Heart left ventricle (tissue), 16 donors: ENCODE measurements around the gene PRG2. TPM values are rescaled to one million over a fixed set of nuclear protein-coding genes. Genes with fewer than 3 reads are reported as not detected.

Experiments used
- ATAC-seq, 4 donors: fragments of 200-7000 bp; cut with Tn5 transposase; one replicate each; pipeline ENCODE4 v1.9.1; 2020 to 2022; ENCODE audit warnings: moderate library complexity in 4 of 4, mild to moderate bottlenecking in 3 of 4, moderate number of reproducible peaks in 1 of 4
- DNase-seq, 5 donors: peaks; one replicate each; pipeline ENCODE4 v3.0.0-alpha.2; 2020
- H3K27ac ChIP-seq, 12 donors: fragments of 200-600 bp; sonication (generic) in 4 of 12; one replicate each; pipeline versions ENCODE4 v1.5.0 to v1.8.0; 2016 to 2022; ENCODE audit warnings: mild to moderate bottlenecking in 2 of 12
- H3K27me3 ChIP-seq, 9 donors: fragments of 200-600 bp; sonication (generic) in 2 of 9; one replicate each; pipeline versions ENCODE4 v1.5.1 to v1.8.0; 2016 to 2022; ENCODE audit warnings: mild to moderate bottlenecking in 3 of 9
- H3K36me3 ChIP-seq, 9 donors: fragments of 200-600 bp; sonication (generic) in 2 of 9; one replicate each; pipeline versions ENCODE4 v1.5.0 to v1.8.0; 2018 to 2022; ENCODE audit warnings: mild to moderate bottlenecking in 2 of 9
- H3K4me1 ChIP-seq, 12 donors: fragments of 200-600 bp; sonication (generic) in 4 of 12; one replicate each; pipeline versions ENCODE4 v1.5.0 to v1.8.0; 2016 to 2022; ENCODE audit warnings: mild to moderate bottlenecking in 3 of 12
- H3K4me3 ChIP-seq, 12 donors: fragments of 200-600 bp; sonication (generic) in 4 of 12; one replicate each; pipeline versions ENCODE4 v1.5.0 to v1.8.0; 2017 to 2022; ENCODE audit warnings: mild to moderate bottlenecking in 9 of 12, moderate library complexity in 4 of 12
- H3K9me3 ChIP-seq, 12 donors: fragments of 200-600 bp; sonication (generic) in 4 of 12; one replicate each; pipeline versions ENCODE4 v1.5.0 to v1.8.0; 2016 to 2022; ENCODE audit warnings: mild to moderate bottlenecking in 1 of 12
- POLR2A ChIP-seq, 2 donors: fragments of 450-650 bp; IDR thresholded peaks; one replicate each; pipeline ENCODE4 v1.6.1; 2017; ENCODE audit warnings: antibody characterized with exemption in 2 of 2, mild to moderate bottlenecking in 2 of 2, moderate library complexity in 2 of 2
- WGBS, 4 donors: extraction: QIAGEN DNeasy Blood & Tissue Kit in 2 of 4; methylation state at CpG; one replicate each; pipeline versions ENCODE4 v1.1.5 to v1.1.7; 2013 to 2018; 5-methylcytosine and 5-hydroxymethylcytosine counted together
- intact Hi-C, 10 donors: fragments of 100-400 bp; cut with DNase I; formaldehyde crosslinking; loops; one replicate each; pipeline versions ENCODE4 v1.11.1 to v1.14.2; 2022
- polyA plus RNA-seq, 2 donors: library from polyadenylated mRNA; stranded (reverse); fragments of 200-250 nt; gene quantifications; one replicate each; pipeline ENCODE4 v1.2.3, GENCODE V29; 2013
- total RNA-seq, 9 donors: library from RNA; depleted of rRNA in 2 of 9; stranded (reverse); fragments of >200 nt in 2 of 9; fragmentation: NEBNext Ultra II Directional in 3 of 9; extraction: Animal tissue kit (Norgen Biotek cat#: 25700) in 3 of 9; gene quantifications; one replicate each; pipeline versions ENCODE4 v1.1.0 to v1.2.4, GENCODE V29; 2016 to 2023
- TF ChIP-seq, protein P1 (sequence below), 12 donors: fragments of 200-600 bp; sonication (generic) in 4 of 12; IDR thresholded peaks; one replicate each; pipeline versions ENCODE4 v1.5.0 to v1.8.0; 2018 to 2022; ENCODE audit warnings: antibody characterized with exemption in 12 of 12, mild to moderate bottlenecking in 5 of 12
- donor health status: ischemic (EF 13 %, LVEDD 7.1; RV severe dilation, severe dysfunction).
- donor health status: healthy with polysubstance abuse.
- donor health status: DM: no; HTN: yes; CAD: no.
- donor health status: DM: no; HTN: no; CAD: no.
- donor health status: ischemic (EF 25% LVEDD 6.9; RV normal size, moderate dysfunction).
- donor health status: ischemic (EF 25% LVEDD 5.7; RV mildly dilated, moderate dysfunction).
- donor health status: healthy.
- donor health status: DM: yes; HTN: yes; CAD: no.
- donor health status: ischemic (EF 35%, LVEDD 5.7; RV mildly dilated, moderate dysfunction).
- donor health status: nonischemic (EF 11% LVEDD 7.7; RV severe dilation, severe dysfunction).
- donor health status: DM: yes; HTN: yes; CAD: no.
- donor health status: PGD.
- donor health status: ischemic (EF 29% LVEDD 5.4; RV normal size, mild dysfunction).
- donor health status: nonischemic (EF 23%, LVEDD 6.1; RV moderate dilation, normal function).

The PRG2 gene
- total and polyA plus RNA-seq, 11 donors = 0.04 to 0.27 (median 0.20) TPM; not detected in 6

DNA sequence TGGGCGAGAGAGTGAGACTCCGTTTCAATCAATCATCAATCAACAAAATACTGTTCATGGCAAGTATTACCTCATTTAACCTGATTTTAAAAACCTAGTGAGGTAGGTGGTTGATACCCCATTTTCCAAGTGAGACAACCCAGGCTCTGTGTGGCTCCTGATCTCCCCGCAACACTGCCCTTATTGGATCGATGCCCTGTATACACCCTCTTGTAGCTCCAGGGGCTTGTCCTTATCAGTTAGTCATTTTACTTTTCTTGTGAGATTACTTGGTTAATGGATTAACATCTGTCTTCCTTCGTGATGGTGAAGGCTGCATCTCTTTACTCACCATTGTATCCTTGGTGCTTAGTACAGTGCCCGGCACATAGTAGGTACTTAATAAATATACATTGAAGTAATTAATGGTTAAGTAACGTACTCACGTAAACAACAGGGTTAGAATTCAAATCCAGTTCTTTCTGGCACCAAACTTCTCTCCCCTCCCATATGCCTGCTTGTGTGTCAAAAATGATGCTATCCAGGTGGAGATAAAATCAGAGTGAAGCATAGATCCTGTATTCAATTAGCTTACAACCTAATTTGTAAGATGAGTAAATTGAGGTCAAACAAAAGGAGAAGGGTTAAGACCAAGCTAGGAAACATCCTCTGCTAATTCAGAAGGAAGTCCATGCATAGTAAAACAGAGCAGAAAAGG lies 1.8 kb upstream of the PRG2 start:
- H3K27ac ChIP-seq = no peak overlapping the region
- no peak for TF ChIP-seq POLR2A (IDR thresholded peaks at IDR 0.05)
- TF ChIP-seq, protein P1, sequence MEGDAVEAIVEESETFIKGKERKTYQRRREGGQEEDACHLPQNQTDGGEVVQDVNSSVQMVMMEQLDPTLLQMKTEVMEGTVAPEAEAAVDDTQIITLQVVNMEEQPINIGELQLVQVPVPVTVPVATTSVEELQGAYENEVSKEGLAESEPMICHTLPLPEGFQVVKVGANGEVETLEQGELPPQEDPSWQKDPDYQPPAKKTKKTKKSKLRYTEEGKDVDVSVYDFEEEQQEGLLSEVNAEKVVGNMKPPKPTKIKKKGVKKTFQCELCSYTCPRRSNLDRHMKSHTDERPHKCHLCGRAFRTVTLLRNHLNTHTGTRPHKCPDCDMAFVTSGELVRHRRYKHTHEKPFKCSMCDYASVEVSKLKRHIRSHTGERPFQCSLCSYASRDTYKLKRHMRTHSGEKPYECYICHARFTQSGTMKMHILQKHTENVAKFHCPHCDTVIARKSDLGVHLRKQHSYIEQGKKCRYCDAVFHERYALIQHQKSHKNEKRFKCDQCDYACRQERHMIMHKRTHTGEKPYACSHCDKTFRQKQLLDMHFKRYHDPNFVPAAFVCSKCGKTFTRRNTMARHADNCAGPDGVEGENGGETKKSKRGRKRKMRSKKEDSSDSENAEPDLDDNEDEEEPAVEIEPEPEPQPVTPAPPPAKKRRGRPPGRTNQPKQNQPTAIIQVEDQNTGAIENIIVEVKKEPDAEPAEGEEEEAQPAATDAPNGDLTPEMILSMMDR (IDR thresholded peaks at IDR 0.05) = no peak
- H3K27me3 ChIP-seq = peaks cover 0 to 6% (median 0%) of the 10 kb centered on the region in 9 donors
- peaks cover 0 to 2% (median 0%) of the 10 kb centered on the region in 12 donors for H3K4me1 ChIP-seq
- no peak overlapping the region for H3K4me3 ChIP-seq
- WGBS, 4 donors = 78 to 91% (median 85%) methylated on average over 8 of the region's 8 CpGs
- no peaks in the 10 kb centered on the region for H3K9me3 ChIP-seq
- DNase-seq = no peak
- H3K36me3 ChIP-seq = no peaks in the 10 kb centered on the region
- no peak for ATAC-seq
- intact Hi-C loops = no loop called here

DNA sequence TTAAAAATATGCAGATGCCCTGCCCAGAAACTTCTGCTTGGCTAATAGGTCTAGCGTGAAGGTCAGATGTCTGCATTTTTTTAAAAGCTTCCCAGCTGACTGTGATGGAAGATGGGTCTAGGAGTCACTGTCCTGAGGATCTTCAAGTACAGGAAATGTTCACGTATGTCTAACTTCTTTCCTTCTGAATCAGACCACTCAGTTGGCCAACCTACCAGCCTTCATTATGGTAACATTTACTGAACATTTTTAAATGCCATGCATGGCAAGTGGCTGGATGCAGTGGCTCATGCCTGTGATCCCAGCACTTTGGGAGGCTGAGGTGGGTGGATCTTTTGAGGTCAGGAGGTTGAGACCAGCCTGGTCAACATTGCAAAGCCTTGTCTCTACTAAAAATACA lies 1.1 kb upstream of the PRG2 start:
- WGBS, 4 donors = 62 to 75% (median 70%) methylated on average over 2 of the region's 2 CpGs

DNA sequence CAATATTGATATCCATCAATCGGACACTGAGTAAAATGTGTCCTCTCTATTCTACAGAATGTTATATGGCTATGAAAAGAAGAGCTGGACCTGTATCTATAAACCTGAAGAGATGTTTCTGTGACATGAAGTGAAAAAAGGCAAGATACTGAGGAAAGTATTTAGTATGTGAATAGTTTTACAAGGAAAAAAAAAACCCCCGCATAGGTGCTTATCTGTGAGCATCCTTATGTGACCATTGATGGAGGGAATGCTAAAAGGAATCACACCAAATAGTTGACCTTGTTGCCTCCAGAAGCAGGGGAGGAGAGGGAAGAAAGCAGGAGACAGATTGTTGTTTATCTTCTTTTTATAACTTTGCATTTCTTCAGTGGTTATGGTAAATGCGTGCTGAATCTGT lies 661 bp upstream of the PRG2 start:
- peaks cover 0 to 2% (median 0%) of the 10 kb centered on the region in 12 donors for H3K4me1 ChIP-seq
- H3K36me3 ChIP-seq = no peaks in the 10 kb centered on the region
- 91 to 96% (median 93%) methylated on average over 3 of the region's 3 CpGs for WGBS, 4 donors
- no peak for ATAC-seq
- H3K4me3 ChIP-seq = no peak overlapping the region
- H3K9me3 ChIP-seq = no peaks in the 10 kb centered on the region
- TF ChIP-seq, protein P1 (IDR thresholded peaks at IDR 0.05) = no peak
- no peak for TF ChIP-seq POLR2A (IDR thresholded peaks at IDR 0.05)
- DNase-seq = no peak
- intact Hi-C loops = no loop called here
- no peak overlapping the region for H3K27ac ChIP-seq
- peaks cover 0 to 6% (median 0%) of the 10 kb centered on the region in 9 donors for H3K27me3 ChIP-seq

More for the DNA sequence above, 1.1 kb upstream of the PRG2 start:
- H3K36me3 ChIP-seq = no peaks in the 10 kb centered on the region
- intact Hi-C loops = no loop called here
- peaks cover 0 to 6% (median 0%) of the 10 kb centered on the region in 9 donors for H3K27me3 ChIP-seq
- ATAC-seq (no peak), DNase-seq (no peak)
- H3K4me1 ChIP-seq = peaks cover 0 to 2% (median 0%) of the 10 kb centered on the region in 12 donors
- no peaks in the 10 kb centered on the region for H3K9me3 ChIP-seq
- TF ChIP-seq, protein P1 (IDR thresholded peaks at IDR 0.05) = no peak
- TF ChIP-seq POLR2A (IDR thresholded peaks at IDR 0.05) = no peak
- H3K4me3 ChIP-seq = no peak overlapping the region
- H3K27ac ChIP-seq = no peak overlapping the region

DNA sequence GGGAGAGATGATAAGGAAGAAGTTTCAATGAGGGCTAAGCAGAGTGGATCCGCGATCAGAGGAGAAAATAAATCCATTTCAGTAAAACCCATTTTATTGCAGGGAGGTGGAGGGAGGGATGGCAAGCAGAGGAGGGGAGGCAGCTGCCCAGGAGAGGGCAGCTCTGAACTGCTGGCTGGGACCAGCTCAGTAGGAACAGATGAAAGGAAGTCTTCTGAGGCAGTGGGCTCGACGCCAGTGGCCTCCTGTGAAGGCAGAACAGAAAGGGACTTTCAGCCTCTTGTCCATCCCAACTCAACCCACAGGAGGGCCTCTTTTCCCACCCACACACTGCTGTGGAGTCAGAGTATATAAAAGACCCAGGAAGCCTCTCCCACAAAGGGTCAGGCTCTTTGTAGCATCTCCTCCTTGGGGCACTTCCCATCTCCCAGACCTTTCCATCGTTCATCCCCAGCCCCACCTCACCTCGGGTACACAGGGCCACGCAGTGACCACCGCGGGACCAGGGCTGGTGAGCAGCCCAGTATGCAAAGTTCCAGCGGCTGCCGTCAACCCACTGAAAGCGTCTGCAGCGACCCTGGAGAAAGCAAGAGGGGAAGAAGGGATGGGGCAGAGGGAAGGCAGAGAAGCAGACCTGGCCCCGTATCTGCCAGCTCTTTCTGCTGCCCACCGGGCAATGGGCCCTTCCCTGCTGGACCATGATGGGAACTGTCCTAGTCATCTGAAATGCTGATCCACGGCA lies 3.0 kb downstream of the PRG2 start:
- Histone ChIP-seq H3K36me3 (no peaks in the 10 kb centered on the region), H3K27me3 (peaks cover 0 to 6% (median 0%) of the 10 kb centered on the region in 9 donors), H3K4me3 (no peak overlapping the region), H3K4me1 (peaks cover 0 to 2% (median 0%) of the 10 kb centered on the region in 12 donors), H3K27ac (peak overlapping the region in 4 of 12 donors; percentile 13 to 54 (median 42)), H3K9me3 (no peaks in the 10 kb centered on the region)
- no peak for TF ChIP-seq POLR2A (IDR thresholded peaks at IDR 0.05)
- TF ChIP-seq, protein P1 (IDR thresholded peaks at IDR 0.05) = peak in 8 of 12 donors; percentile 11 to 51 (median 38)
- WGBS, 4 donors = 68 to 74% (median 71%) methylated on average over 16 of the region's 16 CpGs
- ATAC-seq (peak in 2 of 4 donors; percentile 49 to 79), DNase-seq (peak in 3 of 5 donors; percentile 35 to 59 (median 50))
- intact Hi-C loops = loop anchor here in 1 of 10 donors (10.0 kb wide), 1 partner anchor 57 kb away; no protein-coding TSS in a partner anchor
